ENCODE data around the gene MAGOHB.
"Not testable (repeated sequence)": the region's sequence is repeated elsewhere in the genome, so short reads cannot be mapped to it uniquely, and the experiment has no call there.

The MAGOHB gene

GRCh38 chr12:10590966-10591365 lies 22.4 kb downstream of the MAGOHB start:
- no peaks in the 10 kb centered on the region for H3K79me2 ChIP-seq (ENCODE audit: low read length)
- H3K4me1 ChIP-seq (ENCODE audit: low read length): no peaks in the 10 kb centered on the region
- H3K4me2 ChIP-seq (ENCODE audit: low read length): no peak overlapping the region
- no peak overlapping the region for H3K9ac ChIP-seq (ENCODE audit: low read length)
- no peak overlapping the region for H2AFZ ChIP-seq (ENCODE audit: low read depth, low read length)
- TF ChIP-seq CTCF (IDR thresholded peaks at IDR 0.05; ENCODE audit: low read depth, low read length) (no peak), EZH2phosphoT487 (IDR thresholded peaks at IDR 0.05; ENCODE audit: low read depth) (no peak)
- H3K9me3 ChIP-seq (ENCODE audit: insufficient read depth, low read length): no peaks in the 10 kb centered on the region
- no peaks in the 10 kb centered on the region for H4K20me1 ChIP-seq (ENCODE audit: insufficient read depth, low read length)
- H3K4me3 ChIP-seq (ENCODE audit: low read length): no peak overlapping the region
- no peaks in the 10 kb centered on the region for H3K27me3 ChIP-seq (ENCODE audit: low read depth, low read length)
- peaks cover 18% of the 10 kb centered on the region for H3K36me3 ChIP-seq (replicated peaks; ENCODE audit: low read depth, low read length)
- H3K27ac ChIP-seq (ENCODE audit: low read length): no peak overlapping the region

GRCh38 chr12:10584415-10584814 lies 29.0 kb downstream of the MAGOHB start:
- Histone ChIP-seq H3K36me3 (replicated peaks; ENCODE audit: low read depth, low read length) (peaks cover 26% of the 10 kb centered on the region), H3K4me1 (ENCODE audit: low read length) (no peaks in the 10 kb centered on the region), H2AFZ (ENCODE audit: low read depth, low read length) (no peak overlapping the region), H4K20me1 (ENCODE audit: insufficient read depth, low read length) (no peaks in the 10 kb centered on the region), H3K79me2 (ENCODE audit: low read length) (no peaks in the 10 kb centered on the region), H3K27me3 (ENCODE audit: low read depth, low read length) (no peaks in the 10 kb centered on the region), H3K9ac (ENCODE audit: low read length) (no peak overlapping the region), H3K9me3 (ENCODE audit: insufficient read depth, low read length) (no peaks in the 10 kb centered on the region), H3K4me2 (ENCODE audit: low read length) (no peak overlapping the region), H3K27ac (ENCODE audit: low read length) (no peak overlapping the region), H3K4me3 (ENCODE audit: low read length) (no peak overlapping the region)
- TF ChIP-seq CTCF (IDR thresholded peaks at IDR 0.05; ENCODE audit: low read depth, low read length): no peak

GRCh38 chr12:10582704-10583103 lies 30.7 kb downstream of the MAGOHB start:
- no peaks in the 10 kb centered on the region for H4K20me1 ChIP-seq (ENCODE audit: insufficient read depth, low read length)
- H3K27me3 ChIP-seq (ENCODE audit: low read depth, low read length): no peaks in the 10 kb centered on the region
- no peaks in the 10 kb centered on the region for H3K4me1 ChIP-seq (ENCODE audit: low read length)
- H3K9me3 ChIP-seq (ENCODE audit: insufficient read depth, low read length): no peaks in the 10 kb centered on the region
- H3K4me3 ChIP-seq (ENCODE audit: low read length): no peak overlapping the region
- H3K4me2 ChIP-seq (ENCODE audit: low read length): no peak overlapping the region
- H3K27ac ChIP-seq (ENCODE audit: low read length): no peak overlapping the region
- H3K36me3 ChIP-seq (replicated peaks; ENCODE audit: low read depth, low read length): peaks cover 19% of the 10 kb centered on the region
- TF ChIP-seq EZH2phosphoT487 (IDR thresholded peaks at IDR 0.05; ENCODE audit: low read depth) (no peak), CTCF (IDR thresholded peaks at IDR 0.05; ENCODE audit: low read depth, low read length) (no peak)
- H2AFZ ChIP-seq (ENCODE audit: low read depth, low read length): no peak overlapping the region
- no peak overlapping the region for H3K9ac ChIP-seq (ENCODE audit: low read length)
- H3K79me2 ChIP-seq (ENCODE audit: low read length): no peaks in the 10 kb centered on the region

- not testable (repeated sequence) for H3K9ac ChIP-seq (ENCODE audit: low read length); H2AFZ ChIP-seq (ENCODE audit: low read depth, low read length); H3K4me3 ChIP-seq (ENCODE audit: low read length); H3K4me2 ChIP-seq (ENCODE audit: low read length); H4K20me1 ChIP-seq (ENCODE audit: insufficient read depth, low read length); H3K79me2 ChIP-seq (ENCODE audit: low read length); H3K27me3 ChIP-seq (ENCODE audit: low read depth, low read length); H3K4me1 ChIP-seq (ENCODE audit: low read length); H3K9me3 ChIP-seq (ENCODE audit: insufficient read depth, low read length); H3K27ac ChIP-seq (ENCODE audit: low read length)
- H3K36me3 ChIP-seq (replicated peaks; ENCODE audit: low read depth, low read length): peaks cover 19% of the 10 kb centered on the region
Measured at GRCh38 chr12:10582133-10582532, 31.3 kb downstream of the MAGOHB start.

GRCh38 chr12:10574307-10574706 lies 39.1 kb downstream of the MAGOHB start:
- Histone ChIP-seq H4K20me1 (ENCODE audit: insufficient read depth, low read length) (no peaks in the 10 kb centered on the region), H3K4me3 (ENCODE audit: low read length) (no peak overlapping the region), H3K4me2 (ENCODE audit: low read length) (no peak overlapping the region), H3K36me3 (replicated peaks; ENCODE audit: low read depth, low read length) (no peaks in the 10 kb centered on the region), H3K4me1 (ENCODE audit: low read length) (no peaks in the 10 kb centered on the region), H3K27me3 (ENCODE audit: low read depth, low read length) (no peaks in the 10 kb centered on the region), H3K27ac (ENCODE audit: low read length) (no peak overlapping the region), H3K9ac (ENCODE audit: low read length) (no peak overlapping the region), H3K79me2 (ENCODE audit: low read length) (no peaks in the 10 kb centered on the region), H2AFZ (ENCODE audit: low read depth, low read length) (no peak overlapping the region), H3K9me3 (ENCODE audit: insufficient read depth, low read length) (no peaks in the 10 kb centered on the region)
- TF ChIP-seq EZH2phosphoT487 (IDR thresholded peaks at IDR 0.05; ENCODE audit: low read depth): no peak
- no peak for TF ChIP-seq CTCF (IDR thresholded peaks at IDR 0.05; ENCODE audit: low read depth, low read length)

GRCh38 chr12:10572021-10572490 lies 41.4 kb downstream of the MAGOHB start:
- not testable (repeated sequence) for H3K9me3 ChIP-seq (ENCODE audit: insufficient read depth, low read length); H3K4me1 ChIP-seq (ENCODE audit: low read length); H3K4me3 ChIP-seq (ENCODE audit: low read length); H3K9ac ChIP-seq (ENCODE audit: low read length); H3K27me3 ChIP-seq (ENCODE audit: low read depth, low read length); H3K27ac ChIP-seq (ENCODE audit: low read length); H3K36me3 ChIP-seq (replicated peaks; ENCODE audit: low read depth, low read length); H3K4me2 ChIP-seq (ENCODE audit: low read length); H4K20me1 ChIP-seq (ENCODE audit: insufficient read depth, low read length); H2AFZ ChIP-seq (ENCODE audit: low read depth, low read length); H3K79me2 ChIP-seq (ENCODE audit: low read length)
